HepG2 (cell line): ENCODE results near the gene RALBP1. TPM values are rescaled to one million over a fixed set of nuclear protein-coding genes. Genes with fewer than 3 reads are reported as not detected.

Source experiments
- CEBPB ChIP-seq: IDR thresholded peaks from 2 replicates; pipeline ENCODE4 v1.6.1; 2011; ENCODE audit warnings: low read depth, low read length, improper control_type of control experiment, borderline replicate concordance
- GPN1 ChIP-seq: sonication (generic); formaldehyde crosslinking; IDR thresholded peaks from 2 replicates; pipeline ENCODE4 v1.5.1; 2020; ENCODE audit warnings: missing genetic modification reagents, borderline replicate concordance
- JUNB ChIP-seq: sonication (generic); formaldehyde crosslinking; IDR thresholded peaks from 2 replicates; pipeline ENCODE4 v1.8.0; 2022; ENCODE audit warnings: missing genetic modification reagents, mild to moderate bottlenecking, borderline replicate concordance
- KDM3A ChIP-seq: IDR thresholded peaks from 2 replicates; pipeline ENCODE4 v1.6.1; 2018; ENCODE audit warnings: low read depth, missing compliant biosample characterization
- NFRKB ChIP-seq: fragments of 450-650 bp; IDR thresholded peaks from 2 replicates; pipeline ENCODE4 v1.6.1; 2017
- NR3C1 ChIP-seq: sonication (generic); formaldehyde crosslinking; IDR thresholded peaks from 2 replicates; pipeline ENCODE4 v1.4.0; 2020; ENCODE audit warnings: missing genetic modification reagents
- SP5 ChIP-seq: IDR thresholded peaks from 2 replicates; pipeline ENCODE4 v1.6.1; 2016; ENCODE audit warnings: low read depth, borderline replicate concordance
- SRF ChIP-seq: IDR thresholded peaks from 2 replicates; pipeline ENCODE4 v1.6.1; 2011; ENCODE audit warnings: mild to moderate bottlenecking, low read depth, low read length, moderate library complexity
- THAP11 ChIP-seq: IDR thresholded peaks from 2 replicates; pipeline ENCODE4 v1.6.1; 2016; ENCODE audit warnings: missing biosample characterization, missing genetic modification reagents
- YEATS4 ChIP-seq: sonication (generic); formaldehyde crosslinking; IDR thresholded peaks from 2 replicates; pipeline ENCODE4 v1.4.0; 2020; ENCODE audit warnings: missing genetic modification reagents, borderline replicate concordance
- ZBTB20 ChIP-seq: sonication (generic); formaldehyde crosslinking; IDR thresholded peaks from 2 replicates; pipeline ENCODE4 v1.8.1; 2023; ENCODE audit warnings: missing genetic modification reagents, low read depth, mild to moderate bottlenecking, borderline replicate concordance
- ZNF124 ChIP-seq: sonication (generic); formaldehyde crosslinking; IDR thresholded peaks from 2 replicates; pipeline ENCODE4 v1.4.0; 2020; ENCODE audit warnings: missing genetic modification reagents
- ZNF180 ChIP-seq: sonication (generic); formaldehyde crosslinking; IDR thresholded peaks from 2 replicates; pipeline ENCODE4 v1.4.0; 2020; ENCODE audit warnings: low read depth, missing genetic modification reagents, borderline replicate concordance
- ZNF431 ChIP-seq: sonication (generic); formaldehyde crosslinking; IDR thresholded peaks from 2 replicates; pipeline ENCODE4 v1.9.0; 2022; ENCODE audit warnings: missing genetic modification reagents, low read depth, mild to moderate bottlenecking, borderline replicate concordance
- ZNF547 ChIP-seq: sonication (generic); formaldehyde crosslinking; IDR thresholded peaks from 2 replicates; pipeline ENCODE4 v1.5.1; 2020; ENCODE audit warnings: mild to moderate bottlenecking, missing genetic modification reagents
- ZNF589 ChIP-seq: sonication (generic); formaldehyde crosslinking; conservative IDR thresholded peaks from 2 replicates; pipeline ENCODE4 v1.8.0; 2022; ENCODE audit warnings: mild to moderate bottlenecking, moderate library complexity, missing genetic modification reagents
- ZNF672 ChIP-seq: sonication (generic); formaldehyde crosslinking; IDR thresholded peaks from 2 replicates; pipeline ENCODE4 v1.8.1; 2022; ENCODE audit warnings: missing genetic modification reagents
- ZNF780A ChIP-seq: sonication (generic); formaldehyde crosslinking; IDR thresholded peaks from 2 replicates; pipeline ENCODE4 v1.8.0; 2022; ENCODE audit warnings: mild to moderate bottlenecking, missing genetic modification reagents, moderate library complexity
- ZZZ3 ChIP-seq: sonication (generic); formaldehyde crosslinking; IDR thresholded peaks from 2 replicates; pipeline ENCODE4 v1.4.0; 2020; ENCODE audit warnings: missing genetic modification reagents, mild to moderate bottlenecking, borderline replicate concordance
- polyA plus RNA-seq, 8 experiments: library from polyadenylated mRNA; depleted of rRNA in 3 of 8; stranded (reverse) in 7 of 8; unstranded in 1 of 8; fragments of >200 nt; fragmentation: Illumina TruSeq in 4 of 8; extraction: Trizol in 4 of 8; gene quantifications; 2 replicates each; pipeline versions ENCODE4 v1.2.1 to v1.2.3, GENCODE V29; 2011 to 2016; ENCODE audit warnings: low read depth in 4 of 8, missing spikeins in 1 of 8, mixed read lengths in 1 of 8; ENCODE audit not compliant: insufficient read depth in 1 of 8
- total RNA-seq, 5 experiments: library from RNA; depleted of rRNA; stranded (reverse); fragments of >200 nt; fragmentation: Illumina TruSeq; extraction: Trizol; gene quantifications; 2 replicates each; pipeline ENCODE4 v1.2.3, GENCODE V29; 2016; ENCODE audit warnings: low read depth in 1 of 5
- TF ChIP-seq, protein P1 (sequence below): sonication (generic); formaldehyde crosslinking; IDR thresholded peaks from 2 replicates; pipeline ENCODE4 v1.4.0; 2020; ENCODE audit warnings: missing genetic modification reagents, borderline replicate concordance
- TF ChIP-seq, protein P2 (sequence below): sonication (generic); formaldehyde crosslinking; IDR thresholded peaks from 2 replicates; pipeline ENCODE4 v1.9.0; 2021; ENCODE audit warnings: missing genetic modification reagents, borderline replicate concordance
- TF ChIP-seq, protein P3 (sequence below): sonication (generic); formaldehyde crosslinking; IDR thresholded peaks from 2 replicates; pipeline ENCODE4 v1.9.0; 2021; ENCODE audit warnings: missing genetic modification reagents, borderline replicate concordance

The RALBP1 gene
- total and polyA plus RNA-seq, 2 of the 13 experiments (the other 11 are each of a cell fraction or from before 2014, with no cell fraction given): 24.5 to 33.1 TPM

DNA sequence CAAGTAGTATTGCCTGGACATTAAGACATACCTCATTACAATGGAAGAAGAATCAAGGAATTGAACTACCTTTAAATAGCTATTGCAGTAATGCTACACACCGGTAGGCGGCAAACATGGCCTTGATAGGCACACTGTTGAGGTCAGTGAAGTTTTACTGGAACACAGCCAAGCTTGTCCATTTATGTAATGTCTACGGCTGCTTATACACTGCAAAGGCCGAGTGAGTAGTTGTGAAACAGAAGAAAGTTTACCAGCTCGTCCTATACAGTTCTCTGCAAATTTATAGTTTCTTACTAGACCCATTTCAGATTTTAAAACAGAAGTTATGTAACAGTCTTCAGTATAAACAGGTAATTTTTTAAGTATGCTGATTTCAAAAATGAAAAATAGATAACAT is 100.2 kb downstream of the RALBP1 start (continued):
- TF ChIP-seq ZNF180 (no peak), ZNF431 (no peak), YEATS4 (CRISPR knock-in tag) (peak; percentile 21; the same call in 1 of the 2 replicates), ZNF547 (CRISPR knock-in tag) (no peak), ZNF672 (CRISPR knock-in tag) (no peak), JUNB (no peak), NFRKB (no peak), THAP11 (peak; percentile 65), CEBPB (peak; percentile 47; the same call in 1 of the 2 replicates), ZNF780A (CRISPR knock-in tag) (no peak), NR3C1 (CRISPR knock-in tag) (no peak), SP5 (CRISPR knock-in tag) (no peak), ZBTB20 (no peak), GPN1 (no peak), SRF (no peak), ZNF589 (no peak), ZNF124 (CRISPR knock-in tag) (peak; percentile 27; the same call in 1 of the 2 replicates), ZZZ3 (CRISPR knock-in tag) (no peak), KDM3A (CRISPR knock-in tag) (no peak)
- TF ChIP-seq, protein P1, sequence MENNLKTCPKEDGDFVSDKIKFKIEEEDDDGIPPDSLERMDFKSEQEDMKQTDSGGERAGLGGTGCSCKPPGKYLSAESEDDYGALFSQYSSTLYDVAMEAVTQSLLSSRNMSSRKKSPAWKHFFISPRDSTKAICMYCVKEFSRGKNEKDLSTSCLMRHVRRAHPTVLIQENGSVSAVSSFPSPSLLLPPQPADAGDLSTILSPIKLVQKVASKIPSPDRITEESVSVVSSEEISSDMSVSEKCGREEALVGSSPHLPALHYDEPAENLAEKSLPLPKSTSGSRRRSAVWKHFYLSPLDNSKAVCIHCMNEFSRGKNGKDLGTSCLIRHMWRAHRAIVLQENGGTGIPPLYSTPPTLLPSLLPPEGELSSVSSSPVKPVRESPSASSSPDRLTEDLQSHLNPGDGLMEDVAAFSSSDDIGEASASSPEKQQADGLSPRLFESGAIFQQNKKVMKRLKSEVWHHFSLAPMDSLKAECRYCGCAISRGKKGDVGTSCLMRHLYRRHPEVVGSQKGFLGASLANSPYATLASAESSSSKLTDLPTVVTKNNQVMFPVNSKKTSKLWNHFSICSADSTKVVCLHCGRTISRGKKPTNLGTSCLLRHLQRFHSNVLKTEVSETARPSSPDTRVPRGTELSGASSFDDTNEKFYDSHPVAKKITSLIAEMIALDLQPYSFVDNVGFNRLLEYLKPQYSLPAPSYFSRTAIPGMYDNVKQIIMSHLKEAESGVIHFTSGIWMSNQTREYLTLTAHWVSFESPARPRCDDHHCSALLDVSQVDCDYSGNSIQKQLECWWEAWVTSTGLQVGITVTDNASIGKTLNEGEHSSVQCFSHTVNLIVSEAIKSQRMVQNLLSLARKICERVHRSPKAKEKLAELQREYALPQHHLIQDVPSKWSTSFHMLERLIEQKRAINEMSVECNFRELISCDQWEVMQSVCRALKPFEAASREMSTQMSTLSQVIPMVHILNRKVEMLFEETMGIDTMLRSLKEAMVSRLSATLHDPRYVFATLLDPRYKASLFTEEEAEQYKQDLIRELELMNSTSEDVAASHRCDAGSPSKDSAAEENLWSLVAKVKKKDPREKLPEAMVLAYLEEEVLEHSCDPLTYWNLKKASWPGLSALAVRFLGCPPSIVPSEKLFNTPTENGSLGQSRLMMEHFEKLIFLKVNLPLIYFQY (CRISPR knock-in tag): no peak
- TF ChIP-seq, protein P2, sequence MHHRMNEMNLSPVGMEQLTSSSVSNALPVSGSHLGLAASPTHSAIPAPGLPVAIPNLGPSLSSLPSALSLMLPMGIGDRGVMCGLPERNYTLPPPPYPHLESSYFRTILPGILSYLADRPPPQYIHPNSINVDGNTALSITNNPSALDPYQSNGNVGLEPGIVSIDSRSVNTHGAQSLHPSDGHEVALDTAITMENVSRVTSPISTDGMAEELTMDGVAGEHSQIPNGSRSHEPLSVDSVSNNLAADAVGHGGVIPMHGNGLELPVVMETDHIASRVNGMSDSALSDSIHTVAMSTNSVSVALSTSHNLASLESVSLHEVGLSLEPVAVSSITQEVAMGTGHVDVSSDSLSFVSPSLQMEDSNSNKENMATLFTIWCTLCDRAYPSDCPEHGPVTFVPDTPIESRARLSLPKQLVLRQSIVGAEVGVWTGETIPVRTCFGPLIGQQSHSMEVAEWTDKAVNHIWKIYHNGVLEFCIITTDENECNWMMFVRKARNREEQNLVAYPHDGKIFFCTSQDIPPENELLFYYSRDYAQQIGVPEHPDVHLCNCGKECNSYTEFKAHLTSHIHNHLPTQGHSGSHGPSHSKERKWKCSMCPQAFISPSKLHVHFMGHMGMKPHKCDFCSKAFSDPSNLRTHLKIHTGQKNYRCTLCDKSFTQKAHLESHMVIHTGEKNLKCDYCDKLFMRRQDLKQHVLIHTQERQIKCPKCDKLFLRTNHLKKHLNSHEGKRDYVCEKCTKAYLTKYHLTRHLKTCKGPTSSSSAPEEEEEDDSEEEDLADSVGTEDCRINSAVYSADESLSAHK (CRISPR knock-in tag): no peak
- TF ChIP-seq, protein P3, sequence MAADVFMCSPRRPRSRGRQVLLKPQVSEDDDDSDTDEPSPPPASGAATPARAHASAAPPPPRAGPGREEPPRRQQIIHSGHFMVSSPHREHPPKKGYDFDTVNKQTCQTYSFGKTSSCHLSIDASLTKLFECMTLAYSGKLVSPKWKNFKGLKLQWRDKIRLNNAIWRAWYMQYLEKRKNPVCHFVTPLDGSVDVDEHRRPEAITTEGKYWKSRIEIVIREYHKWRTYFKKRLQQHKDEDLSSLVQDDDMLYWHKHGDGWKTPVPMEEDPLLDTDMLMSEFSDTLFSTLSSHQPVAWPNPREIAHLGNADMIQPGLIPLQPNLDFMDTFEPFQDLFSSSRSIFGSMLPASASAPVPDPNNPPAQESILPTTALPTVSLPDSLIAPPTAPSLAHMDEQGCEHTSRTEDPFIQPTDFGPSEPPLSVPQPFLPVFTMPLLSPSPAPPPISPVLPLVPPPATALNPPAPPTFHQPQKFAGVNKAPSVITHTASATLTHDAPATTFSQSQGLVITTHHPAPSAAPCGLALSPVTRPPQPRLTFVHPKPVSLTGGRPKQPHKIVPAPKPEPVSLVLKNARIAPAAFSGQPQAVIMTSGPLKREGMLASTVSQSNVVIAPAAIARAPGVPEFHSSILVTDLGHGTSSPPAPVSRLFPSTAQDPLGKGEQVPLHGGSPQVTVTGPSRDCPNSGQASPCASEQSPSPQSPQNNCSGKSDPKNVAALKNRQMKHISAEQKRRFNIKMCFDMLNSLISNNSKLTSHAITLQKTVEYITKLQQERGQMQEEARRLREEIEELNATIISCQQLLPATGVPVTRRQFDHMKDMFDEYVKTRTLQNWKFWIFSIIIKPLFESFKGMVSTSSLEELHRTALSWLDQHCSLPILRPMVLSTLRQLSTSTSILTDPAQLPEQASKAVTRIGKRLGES (CRISPR knock-in tag): no peak
